Epithelial cell of esophagus (primary cell): Measurements from ENCODE around the gene ZNRF2.
A peak's percentile ranks its signal among the peaks of the same experiment; 100 is the strongest.

ENCODE experiments used
- DNase-seq: peaks from one replicate; pipeline ENCODE4 v3.0.0; 2010; ENCODE audit warnings: low read depth
- H3K4me3 ChIP-seq: 2 replicates; pipeline ENCODE4 v1.5.1; 2011; ENCODE audit warnings: mild to moderate bottlenecking, low read length, control low read depth
- CTCF ChIP-seq: IDR thresholded peaks from 2 replicates; pipeline ENCODE4 v1.5.1; 2011; ENCODE audit warnings: low read depth, mild to moderate bottlenecking, low read length, control low read depth, inconsistent platforms; ENCODE audit not compliant: insufficient read depth; ENCODE audit errors: missing control alignments

Gene ZNRF2

DNA sequence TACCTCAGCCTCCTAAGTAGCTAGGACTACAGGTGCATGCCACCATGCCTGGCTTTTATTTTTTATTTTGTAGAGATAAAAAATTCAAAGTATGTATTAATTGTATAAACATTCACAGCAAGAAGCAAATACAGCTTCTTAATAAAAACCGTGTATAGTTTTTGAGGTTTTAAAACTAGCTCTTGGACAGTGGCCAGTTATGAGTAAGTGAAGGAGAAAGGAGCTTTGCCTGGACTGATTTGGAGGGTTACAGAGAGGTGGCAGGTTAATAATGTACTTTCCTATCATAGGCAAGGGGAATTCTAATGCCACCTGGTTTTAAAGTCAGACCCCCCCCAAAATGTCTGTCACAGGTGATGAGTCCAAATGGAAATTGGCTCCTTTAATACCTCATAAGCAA lies 43.4 kb downstream of the ZNRF2 start:
- TF ChIP-seq CTCF = no peak
- H3K4me3 ChIP-seq = no peak overlapping the region
- peak; percentile 57 for DNase-seq

DNA sequence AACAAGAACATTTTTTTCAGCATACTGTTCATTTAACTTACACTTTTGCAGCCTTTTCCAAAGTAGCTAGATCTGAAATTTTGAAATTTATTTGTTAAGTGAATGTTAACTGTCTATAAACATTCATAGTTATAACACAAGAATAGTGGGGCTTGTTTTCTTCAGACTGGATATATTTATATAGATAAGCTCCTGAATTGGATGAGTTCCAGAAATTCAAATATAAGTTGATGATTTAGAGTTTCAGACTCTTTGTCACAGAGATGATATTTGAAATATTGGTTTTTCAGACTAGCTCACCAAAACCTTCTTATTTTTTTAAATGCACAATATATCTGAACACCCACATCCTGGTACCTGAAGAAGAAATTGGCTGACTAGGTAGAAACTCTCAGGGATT lies 44.0 kb downstream of the ZNRF2 start:
- H3K4me3 ChIP-seq = no peak overlapping the region
- no peak for DNase-seq
- no peak for TF ChIP-seq CTCF

DNA sequence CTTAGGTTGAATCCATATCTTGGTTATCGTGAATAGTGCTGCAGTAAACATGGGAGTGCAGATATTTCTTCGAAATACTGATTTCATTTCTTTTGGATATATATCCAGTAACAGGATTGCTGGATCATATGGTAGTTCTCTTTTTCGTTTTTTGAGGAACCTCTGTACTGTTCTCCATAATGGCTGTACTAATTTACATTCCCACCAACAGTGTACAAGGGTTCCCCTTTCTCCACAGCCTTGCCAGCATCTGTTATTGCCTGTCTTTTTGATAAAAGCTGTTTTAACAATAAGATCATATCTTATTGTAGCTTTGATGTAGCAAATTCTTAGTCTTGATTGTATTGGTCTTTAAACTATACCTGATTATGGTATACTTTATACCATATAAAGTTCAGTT lies 45.3 kb downstream of the ZNRF2 start:
- DNase-seq = no peak
- H3K4me3 ChIP-seq = no peak overlapping the region
- TF ChIP-seq CTCF = no peak

GRCh38 chr7:30330134-30331111 lies 46.0 kb downstream of the ZNRF2 start:
- peak; percentile 38 for DNase-seq
- no peak for TF ChIP-seq CTCF
- H3K4me3 ChIP-seq = no peak overlapping the region

DNA sequence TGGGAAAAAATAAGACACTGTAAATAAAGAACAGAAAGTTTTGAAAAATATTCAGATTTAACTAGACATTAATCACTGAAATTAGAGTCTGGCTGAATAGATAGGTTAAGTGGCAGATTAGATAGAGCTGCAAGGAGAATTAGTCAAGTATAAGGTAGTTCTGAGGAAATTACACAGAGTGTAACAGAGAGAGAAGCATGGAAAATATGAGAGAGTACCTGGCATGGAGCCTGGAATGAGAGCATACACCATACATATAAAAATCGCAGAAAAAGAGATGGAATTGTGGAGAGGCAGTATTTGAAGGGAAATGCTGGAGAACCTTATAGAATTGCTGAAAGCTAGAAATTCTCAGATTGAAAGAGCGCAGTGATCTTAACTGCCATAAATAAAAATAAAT lies 46.9 kb downstream of the ZNRF2 start:
- no peak for DNase-seq
- TF ChIP-seq CTCF = no peak
- H3K4me3 ChIP-seq = no peak overlapping the region

DNA sequence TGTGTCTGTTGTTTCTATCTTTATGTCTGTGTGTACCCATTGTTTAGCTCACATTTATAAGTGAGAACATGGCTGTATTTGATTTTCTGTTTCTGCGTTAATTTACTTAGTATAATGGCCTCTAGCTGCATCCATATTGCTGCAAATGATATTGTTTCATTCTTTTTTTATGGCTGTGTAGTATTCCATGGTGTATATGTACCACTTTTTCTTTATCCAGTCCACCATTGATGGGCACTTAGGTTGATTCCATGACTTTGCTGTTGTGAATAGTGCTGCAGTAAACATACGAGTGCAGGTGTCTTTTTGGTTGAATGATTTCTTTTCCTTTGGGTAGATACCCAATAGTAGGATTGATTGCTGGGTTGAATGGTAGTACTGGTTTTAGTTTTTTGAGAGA lies 48.2 kb downstream of the ZNRF2 start:
- no peak for DNase-seq
- no peak for TF ChIP-seq CTCF
- H3K4me3 ChIP-seq = no peak overlapping the region

- no peak for TF ChIP-seq CTCF
- no peak for DNase-seq
- no peak overlapping the region for H3K4me3 ChIP-seq
These were observed 51.5 kb downstream of the ZNRF2 start for GRCh38 chr7:30335763-30336487.
